ENCODE results near the gene NGEF.

NGEF gene

DNA sequence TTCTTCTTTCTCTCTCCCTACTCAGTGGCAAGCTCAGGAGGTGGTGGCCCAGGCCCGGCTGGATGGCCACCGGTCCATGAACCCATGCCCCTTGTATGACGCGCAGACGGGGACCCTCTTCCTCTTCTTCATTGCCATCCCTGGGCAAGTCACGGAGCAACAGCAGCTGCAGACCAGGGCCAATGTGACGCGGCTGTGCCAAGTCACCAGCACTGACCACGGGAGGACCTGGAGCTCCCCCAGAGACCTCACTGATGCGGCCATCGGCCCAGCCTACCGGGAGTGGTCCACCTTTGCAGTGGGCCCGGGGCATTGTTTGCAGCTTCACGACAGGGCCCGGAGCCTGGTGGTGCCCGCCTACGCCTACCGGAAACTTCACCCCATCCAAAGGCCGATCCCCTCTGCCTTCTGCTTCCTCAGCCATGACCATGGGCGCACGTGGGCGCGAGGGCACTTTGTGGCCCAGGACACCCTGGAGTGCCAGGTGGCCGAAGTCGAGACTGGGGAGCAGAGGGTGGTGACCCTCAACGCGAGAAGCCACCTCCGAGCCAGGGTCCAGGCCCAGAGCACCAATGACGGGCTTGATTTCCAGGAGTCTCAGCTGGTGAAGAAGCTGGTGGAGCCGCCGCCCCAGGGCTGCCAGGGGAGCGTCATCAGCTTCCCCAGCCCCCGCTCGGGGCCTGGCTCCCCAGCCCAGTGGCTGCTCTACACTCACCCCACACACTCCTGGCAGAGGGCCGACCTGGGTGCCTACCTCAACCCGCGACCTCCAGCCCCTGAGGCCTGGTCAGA lies 21.2 kb upstream of the NGEF start:
- Mint-ChIP-seq H3K27ac (no peak overlapping the region), H3K4me3 (no peak overlapping the region), H3K27me3 (ENCODE audit: low read depth) (no peaks in the 10 kb centered on the region), H3K9me3 (no peaks in the 10 kb centered on the region), H3K4me1 (peaks cover 27% of the 10 kb centered on the region), H3K36me3 (ENCODE audit: low read depth) (no peaks in the 10 kb centered on the region)
- TF ChIP-seq, protein P1, sequence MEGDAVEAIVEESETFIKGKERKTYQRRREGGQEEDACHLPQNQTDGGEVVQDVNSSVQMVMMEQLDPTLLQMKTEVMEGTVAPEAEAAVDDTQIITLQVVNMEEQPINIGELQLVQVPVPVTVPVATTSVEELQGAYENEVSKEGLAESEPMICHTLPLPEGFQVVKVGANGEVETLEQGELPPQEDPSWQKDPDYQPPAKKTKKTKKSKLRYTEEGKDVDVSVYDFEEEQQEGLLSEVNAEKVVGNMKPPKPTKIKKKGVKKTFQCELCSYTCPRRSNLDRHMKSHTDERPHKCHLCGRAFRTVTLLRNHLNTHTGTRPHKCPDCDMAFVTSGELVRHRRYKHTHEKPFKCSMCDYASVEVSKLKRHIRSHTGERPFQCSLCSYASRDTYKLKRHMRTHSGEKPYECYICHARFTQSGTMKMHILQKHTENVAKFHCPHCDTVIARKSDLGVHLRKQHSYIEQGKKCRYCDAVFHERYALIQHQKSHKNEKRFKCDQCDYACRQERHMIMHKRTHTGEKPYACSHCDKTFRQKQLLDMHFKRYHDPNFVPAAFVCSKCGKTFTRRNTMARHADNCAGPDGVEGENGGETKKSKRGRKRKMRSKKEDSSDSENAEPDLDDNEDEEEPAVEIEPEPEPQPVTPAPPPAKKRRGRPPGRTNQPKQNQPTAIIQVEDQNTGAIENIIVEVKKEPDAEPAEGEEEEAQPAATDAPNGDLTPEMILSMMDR (IDR thresholded peaks at IDR 0.05; ENCODE audit: unreplicated experiment in 3 of 3): no peak

DNA sequence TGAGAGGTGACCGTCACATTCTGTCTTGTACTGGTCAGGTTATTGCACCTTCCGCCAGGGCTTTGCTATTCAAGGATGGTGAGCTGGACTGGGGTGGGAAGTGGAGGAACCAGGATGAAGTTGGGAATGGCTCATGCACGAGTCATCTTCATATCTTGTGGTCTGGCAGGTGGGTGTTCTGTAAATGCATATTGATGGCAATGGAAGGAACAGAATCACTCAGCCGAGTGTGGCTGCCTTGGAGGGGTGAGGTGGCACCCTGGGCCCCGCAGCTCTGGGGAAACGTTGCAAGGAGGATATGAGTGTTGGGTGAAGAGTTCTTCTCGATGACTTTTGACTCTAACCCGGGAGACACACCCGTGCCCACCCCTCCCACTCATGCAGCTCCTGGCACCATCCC lies 20.6 kb upstream of the NGEF start:
- H3K4me1 Mint-ChIP-seq: peaks cover 28% of the 10 kb centered on the region
- TF ChIP-seq, protein P1 (IDR thresholded peaks at IDR 0.05; ENCODE audit: unreplicated experiment in 3 of 3): no peak
- no peak overlapping the region for H3K4me3 Mint-ChIP-seq
- no peaks in the 10 kb centered on the region for H3K9me3 Mint-ChIP-seq
- H3K36me3 Mint-ChIP-seq (ENCODE audit: low read depth): no peaks in the 10 kb centered on the region
- no peak overlapping the region for H3K27ac Mint-ChIP-seq
- no peaks in the 10 kb centered on the region for H3K27me3 Mint-ChIP-seq (ENCODE audit: low read depth)

DNA sequence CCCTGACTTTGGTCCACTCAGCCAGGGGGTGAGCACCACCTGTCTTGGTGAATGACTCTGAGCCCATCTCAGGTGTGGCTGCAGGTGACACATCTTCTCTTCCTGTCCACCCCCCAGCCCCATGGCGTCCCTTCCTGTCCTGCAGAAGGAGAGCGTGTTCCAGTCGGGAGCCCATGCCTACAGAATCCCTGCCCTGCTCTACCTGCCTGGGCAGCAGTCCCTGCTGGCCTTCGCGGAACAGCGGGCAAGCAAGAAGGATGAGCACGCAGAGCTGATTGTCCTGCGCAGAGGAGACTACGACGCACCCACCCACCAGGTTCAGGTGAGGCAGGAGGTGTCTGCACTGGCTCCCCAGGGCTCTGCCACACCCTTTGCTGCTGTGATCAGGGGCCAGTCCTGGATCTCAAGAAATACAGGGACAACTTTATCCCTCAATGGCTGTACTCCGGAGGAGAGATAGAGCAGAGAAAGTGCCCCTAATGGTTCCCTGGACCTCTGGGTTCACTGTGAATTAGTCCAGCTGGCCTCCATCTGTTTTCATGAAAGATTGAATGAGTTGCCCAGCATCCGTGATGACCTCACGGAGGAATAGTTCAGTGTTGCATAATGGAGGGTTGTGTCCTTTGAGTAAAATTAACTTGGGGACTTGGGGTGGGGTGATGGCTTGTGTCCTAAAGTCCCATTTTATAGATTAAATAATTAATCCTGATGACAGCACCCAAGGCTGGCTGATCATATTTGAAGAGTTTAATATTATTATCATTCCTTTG lies 19.7 kb upstream of the NGEF start, which contains the start of gene NEU2:
Gene NEU2 (plus strand): TSS at position 122 of the 770 bp plus-strand sequence. CDS start 0 bp downstream, at position 122.
- peak within 1 kb of the TSS; percentile 60 to 68 (median 64) for H3K27ac Mint-ChIP-seq
- no peak within 1 kb of the TSS for H3K4me3 Mint-ChIP-seq
- H3K36me3 Mint-ChIP-seq (ENCODE audit: low read depth): no peaks in the 10 kb centered on the region
- TF ChIP-seq, protein P1 (IDR thresholded peaks at IDR 0.05; ENCODE audit: unreplicated experiment in 3 of 3): no peak
- peaks cover 28% of the 10 kb centered on the region for H3K4me1 Mint-ChIP-seq
- no peaks in the 10 kb centered on the region for H3K27me3 Mint-ChIP-seq (ENCODE audit: low read depth)
- no peaks in the 10 kb centered on the region for H3K9me3 Mint-ChIP-seq

DNA sequence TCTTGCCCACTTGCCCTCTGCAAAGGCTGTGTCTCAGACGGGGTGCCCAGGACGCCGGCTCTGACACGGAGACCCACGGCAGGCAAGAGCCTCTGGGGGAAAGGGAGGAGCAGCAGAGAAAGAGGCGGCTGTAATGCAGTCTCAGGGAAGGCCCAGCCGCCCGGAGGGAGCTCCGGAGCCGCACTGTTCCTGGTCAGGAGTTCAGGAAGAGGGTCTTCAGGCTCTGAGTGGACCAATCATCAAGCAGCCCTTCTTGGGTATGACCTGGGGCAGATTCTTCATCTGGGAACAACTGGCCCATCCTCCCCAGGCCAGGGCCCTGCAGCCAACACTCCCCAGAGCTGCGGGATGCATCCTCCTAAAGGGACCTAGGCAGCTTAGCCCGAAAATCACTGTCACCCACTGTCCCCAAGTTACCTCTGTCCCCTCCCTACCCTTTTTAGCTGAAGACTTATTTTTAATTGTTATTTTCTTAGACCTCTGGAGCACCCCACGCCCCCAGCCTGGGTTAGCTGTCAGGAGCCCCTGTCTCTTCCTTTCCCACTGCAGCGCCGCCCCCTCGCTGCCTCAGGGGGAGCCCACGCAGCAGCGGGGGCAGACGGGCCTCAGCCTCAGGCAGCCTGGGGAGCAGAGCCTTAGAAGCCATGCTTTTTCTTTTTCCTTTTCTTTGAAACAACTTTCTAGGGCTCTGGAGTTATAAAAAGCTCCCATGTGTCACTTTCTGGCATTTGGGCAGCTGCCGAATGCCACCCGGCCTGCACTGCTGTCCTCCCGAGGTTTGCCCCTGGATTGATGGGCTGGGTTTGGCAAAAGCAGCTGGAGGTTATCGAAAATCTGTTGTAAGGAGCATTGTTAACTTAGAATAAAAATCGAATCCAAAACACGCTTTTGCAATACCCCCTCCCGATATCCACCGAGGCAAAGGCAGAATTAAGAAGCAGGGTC lies 18.8 kb upstream of the NGEF start:
- TF ChIP-seq, protein P1 (IDR thresholded peaks at IDR 0.05; ENCODE audit: unreplicated experiment in 3 of 3): no peak
- no peaks in the 10 kb centered on the region for H3K36me3 Mint-ChIP-seq (ENCODE audit: low read depth)
- no peaks in the 10 kb centered on the region for H3K9me3 Mint-ChIP-seq
- H3K27me3 Mint-ChIP-seq (ENCODE audit: low read depth): no peaks in the 10 kb centered on the region
- peaks cover 28% of the 10 kb centered on the region for H3K4me1 Mint-ChIP-seq
- peak overlapping the region; percentile 60 to 68 (median 64) for H3K27ac Mint-ChIP-seq
- no peak overlapping the region for H3K4me3 Mint-ChIP-seq

DNA sequence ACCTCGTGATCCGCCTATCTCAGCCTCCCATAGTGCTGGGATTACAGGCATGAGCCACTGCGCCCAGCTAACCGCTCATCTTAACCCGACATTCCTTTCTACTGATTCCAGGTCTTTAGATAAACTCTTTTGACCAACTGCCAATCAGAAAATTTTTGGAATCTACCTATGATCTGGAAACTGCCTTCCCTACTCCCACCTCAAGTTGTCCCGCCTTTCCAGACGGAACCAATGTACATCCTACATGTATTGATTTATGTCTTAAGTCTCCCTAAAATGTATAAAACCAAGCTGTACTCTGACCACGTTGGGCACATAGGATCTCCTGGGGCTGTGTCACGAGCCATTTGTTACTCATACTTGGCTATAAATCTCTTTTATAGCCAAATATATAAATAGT lies 16.3 kb upstream of the NGEF start:
- peaks cover 28% of the 10 kb centered on the region for H3K4me1 Mint-ChIP-seq
- no peaks in the 10 kb centered on the region for H3K27me3 Mint-ChIP-seq (ENCODE audit: low read depth)
- no peaks in the 10 kb centered on the region for H3K9me3 Mint-ChIP-seq
- TF ChIP-seq, protein P1 (IDR thresholded peaks at IDR 0.05; ENCODE audit: unreplicated experiment in 3 of 3): no peak
- no peak overlapping the region for H3K4me3 Mint-ChIP-seq
- peak overlapping the region in 1 of 3 experiments; percentile 43 for H3K27ac Mint-ChIP-seq
- H3K36me3 Mint-ChIP-seq (ENCODE audit: low read depth): no peaks in the 10 kb centered on the region

All from nephron (organoid).